Left lung (tissue), 10 donors: ENCODE measurements around the gene AP5Z1. TPM values are rescaled to one million over a fixed set of nuclear protein-coding genes. Genes with fewer than 3 reads are reported as not detected.

Experiments used
- ATAC-seq: fragments of 200-7000 bp; cut with Tn5 transposase; one replicate; pipeline ENCODE4 v1.9.1; 2020; ENCODE audit warnings: moderate library complexity
- DNase-seq, 4 donors: peaks; one replicate each; pipeline ENCODE4 v3.0.0-alpha.2; 2013 to 2020
- H3K27ac ChIP-seq, 2 donors: fragments of 200-600 bp; sonication (generic) in 1 of 2; one replicate each; pipeline versions ENCODE4 v1.5.0 to v1.8.0; 2020 to 2021
- H3K27me3 ChIP-seq, 2 donors: fragments of 200-600 bp; sonication (generic) in 1 of 2; one replicate each; pipeline versions ENCODE4 v1.5.0 to v1.8.0; 2020 to 2021
- H3K36me3 ChIP-seq, 2 donors: fragments of 200-600 bp; sonication (generic) in 1 of 2; one replicate each; pipeline versions ENCODE4 v1.5.0 to v1.8.0; 2020 to 2021
- H3K4me1 ChIP-seq, 2 donors: fragments of 200-600 bp; one replicate each; pipeline ENCODE4 v1.8.0; 2021
- H3K4me3 ChIP-seq, 2 donors: fragments of 200-600 bp; sonication (generic) in 1 of 2; one replicate each; pipeline versions ENCODE4 v1.5.0 to v1.8.0; 2020 to 2021; ENCODE audit warnings: mild to moderate bottlenecking in 1 of 2
- H3K9me3 ChIP-seq, 2 donors: fragments of 200-600 bp; sonication (generic) in 1 of 2; one replicate each; pipeline versions ENCODE4 v1.5.0 to v1.8.0; 2020 to 2021
- CTCF ChIP-seq, 2 donors: fragments of 200-600 bp; sonication (generic) in 1 of 2; IDR thresholded peaks; one replicate each; pipeline versions ENCODE4 v1.5.0 to v1.8.0; 2021; ENCODE audit warnings: antibody characterized with exemption in 2 of 2
- intact Hi-C, 2 donors: fragments of 100-400 bp; cut with DNase I; formaldehyde crosslinking; loops; one replicate each; pipeline versions ENCODE4 v1.11.2 to v1.14.2; 2022
- polyA plus RNA-seq, 6 donors: library from polyadenylated mRNA; unstranded; fragments of 120-200 nt; gene quantifications; one replicate each; pipeline ENCODE4 v1.2.1, GENCODE V29; 2013; ENCODE audit not compliant: insufficient read length in 6 of 6
- total RNA-seq, 2 donors: library from RNA; stranded (reverse); fragmentation: NEBNext Ultra II Directional; extraction: Animal tissue kit (Norgen Biotek cat#: 25700); gene quantifications; one replicate each; pipeline ENCODE4 v1.2.1, GENCODE V29; 2021
- donor health status: DM: no; HTN: yes; CAD: no.
- donor health status: DM: no; HTN: no; CAD: no.

AP5Z1 gene
- total and polyA plus RNA-seq, 8 donors = 16.9 to 49.5 (median 22.5) TPM

GRCh38 chr7:4815609-4816418 lies 40.4 kb downstream of the AP5Z1 start:
- no peaks in the 10 kb centered on the region for H3K36me3 ChIP-seq
- intact Hi-C loops = no loop called here
- no peak for TF ChIP-seq CTCF (IDR thresholded peaks at IDR 0.05)

DNA sequence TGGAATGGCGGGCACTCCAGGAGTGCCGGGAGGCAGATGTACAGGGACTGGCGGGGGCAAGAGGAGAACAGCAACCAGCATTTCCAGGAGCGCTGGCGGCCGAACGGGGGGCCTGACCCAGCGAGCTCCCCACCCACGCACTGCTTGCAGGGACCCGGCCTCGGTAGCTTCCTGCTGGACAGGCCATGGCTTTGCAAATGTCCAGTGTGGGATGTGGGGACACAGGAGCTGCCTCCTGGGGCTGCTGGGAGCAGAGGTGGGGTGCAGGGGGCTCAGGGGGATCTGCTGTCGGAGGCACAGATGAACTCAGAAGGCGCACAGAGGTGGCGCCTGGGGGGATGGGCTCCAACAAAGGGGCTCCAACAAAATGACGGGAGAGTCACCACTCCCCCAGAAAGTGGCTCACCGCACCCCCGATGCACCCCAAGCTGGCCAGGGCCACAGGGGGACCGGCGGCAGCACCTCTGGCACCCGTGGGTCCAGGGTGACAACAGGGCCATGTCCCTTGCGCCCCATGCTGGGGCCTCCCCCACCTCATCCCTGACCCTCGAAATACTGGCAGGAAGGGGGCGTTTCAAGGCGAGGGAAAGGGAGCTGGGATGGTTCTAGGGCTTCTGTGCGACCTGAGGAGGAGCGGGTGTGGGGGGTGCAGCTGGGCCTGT lies 41.1 kb downstream of the AP5Z1 start:
- no peaks in the 10 kb centered on the region for H3K27me3 ChIP-seq
- no peak for TF ChIP-seq CTCF (IDR thresholded peaks at IDR 0.05)
- peak in 1 of 4 donors; percentile 70 for DNase-seq
- no peak overlapping the region for H3K27ac ChIP-seq
- intact Hi-C loops = no loop called here
- no peaks in the 10 kb centered on the region for H3K4me1 ChIP-seq
- H3K9me3 ChIP-seq = no peaks in the 10 kb centered on the region
- H3K4me3 ChIP-seq = no peak overlapping the region
- no peak for ATAC-seq
- no peaks in the 10 kb centered on the region for H3K36me3 ChIP-seq

More at GRCh38 chr7:4815609-4816418, 40.4 kb downstream of the AP5Z1 start:
- H3K9me3 ChIP-seq = no peaks in the 10 kb centered on the region
- no peak overlapping the region for H3K4me3 ChIP-seq
- DNase-seq (peak in 1 of 4 donors; percentile 72), ATAC-seq (no peak)
- no peak overlapping the region for H3K27ac ChIP-seq
- H3K4me1 ChIP-seq = no peaks in the 10 kb centered on the region
- peaks cover 0 to 1% of the 10 kb centered on the region in 2 donors for H3K27me3 ChIP-seq

GRCh38 chr7:4817178-4817901 lies 41.9 kb downstream of the AP5Z1 start:
- Histone ChIP-seq H3K9me3 (no peaks in the 10 kb centered on the region), H3K36me3 (no peaks in the 10 kb centered on the region), H3K27me3 (no peaks in the 10 kb centered on the region), H3K4me3 (no peak overlapping the region), H3K27ac (no peak overlapping the region), H3K4me1 (no peaks in the 10 kb centered on the region)
- DNase-seq = peak in 1 of 4 donors; percentile 66
- TF ChIP-seq CTCF (IDR thresholded peaks at IDR 0.05) = no peak
- no peak for ATAC-seq
- intact Hi-C loops = no loop called here

GRCh38 chr7:4818000-4818794 lies 42.8 kb downstream of the AP5Z1 start:
- Histone ChIP-seq H3K9me3 (no peaks in the 10 kb centered on the region), H3K27me3 (no peaks in the 10 kb centered on the region), H3K27ac (no peak overlapping the region), H3K36me3 (no peaks in the 10 kb centered on the region), H3K4me3 (no peak overlapping the region), H3K4me1 (no peaks in the 10 kb centered on the region)
- DNase-seq (peak in 2 of 4 donors; percentile 63 to 78), ATAC-seq (no peak)
- no peak for TF ChIP-seq CTCF (IDR thresholded peaks at IDR 0.05)
- intact Hi-C loops = no loop called here
